Fibroblast of lung (primary cell): Measurements from ENCODE around the gene RANBP3. TPM values are rescaled to one million over a fixed set of nuclear protein-coding genes. Genes with fewer than 3 reads are reported as not detected.

Experiments used
- DNase-seq, 2 donors: peaks; one replicate each; pipeline versions ENCODE4 v3.0.0 to v3.0.0-alpha.2; 2010; ENCODE audit warnings: low read depth in 2 of 2
- H2AFZ ChIP-seq: 2 replicates; pipeline ENCODE4 v1.5.1; 2012; ENCODE audit warnings: low read length, control low read depth, inconsistent platforms
- H3K27ac ChIP-seq: 2 replicates; pipeline ENCODE4 v1.5.1; 2011; ENCODE audit warnings: low read length, control low read depth; ENCODE audit not compliant: insufficient read depth
- H3K27me3 ChIP-seq: 2 replicates; pipeline ENCODE4 v1.5.1; 2011; ENCODE audit warnings: mild to moderate bottlenecking, low read length; ENCODE audit not compliant: control insufficient read depth, insufficient read depth
- H3K36me3 ChIP-seq: 2 replicates; pipeline ENCODE4 v1.5.1; 2011; ENCODE audit warnings: low read length; ENCODE audit not compliant: control insufficient read depth, insufficient read depth
- H3K4me1 ChIP-seq: 2 replicates; pipeline ENCODE4 v1.5.1; 2011; ENCODE audit warnings: low read length; ENCODE audit not compliant: control insufficient read depth, insufficient read depth; ENCODE audit errors: extremely low read depth
- H3K4me2 ChIP-seq: 2 replicates; pipeline ENCODE4 v1.5.1; 2011; ENCODE audit warnings: low read length, control low read depth; ENCODE audit not compliant: insufficient read depth; ENCODE audit errors: extremely low read depth
- H3K4me3 ChIP-seq, 4 experiments: fragments of 200-600 bp in 1 of 4; sonication (generic) in 1 of 4; replicated peaks in 1 of 4; 2 replicates each; pipeline ENCODE4 v1.5.1; 2011 to 2016; ENCODE audit warnings: low read length in 4 of 4, low read depth in 3 of 4, mild to moderate bottlenecking in 3 of 4, control low read depth in 2 of 4, inconsistent platforms in 1 of 4, mixed read lengths in 1 of 4; ENCODE audit not compliant: insufficient read depth in 1 of 4; ENCODE audit errors: control extremely low read depth in 1 of 4
- H3K79me2 ChIP-seq: 2 replicates; pipeline ENCODE4 v1.5.1; 2012; ENCODE audit warnings: mild to moderate bottlenecking, low read length, inconsistent platforms; ENCODE audit not compliant: control insufficient read depth, insufficient read depth
- H3K9ac ChIP-seq: 2 replicates; pipeline ENCODE4 v1.5.1; 2011; ENCODE audit warnings: mild to moderate bottlenecking, low read length, control low read depth; ENCODE audit not compliant: insufficient read depth
- H3K9me3 ChIP-seq: 2 replicates; pipeline ENCODE4 v1.5.1; 2012; ENCODE audit warnings: low read depth, low read length; ENCODE audit not compliant: control insufficient read depth, insufficient read depth
- H4K20me1 ChIP-seq: 2 replicates; pipeline ENCODE4 v1.5.1; 2011; ENCODE audit warnings: low read length; ENCODE audit not compliant: control insufficient read depth, insufficient read depth; ENCODE audit errors: extremely low read depth
- EZH2 ChIP-seq: IDR thresholded peaks from 2 replicates; pipeline ENCODE4 v1.5.1; 2012; ENCODE audit warnings: low read length, control low read depth, mild to moderate bottlenecking; ENCODE audit errors: missing control alignments
- polyA plus RNA-seq, 2 donors: library from polyadenylated mRNA; depleted of rRNA in 1 of 2; stranded (reverse) in 1 of 2; unstranded in 1 of 2; fragments of >200 nt; gene quantifications; 2 replicates each; pipeline ENCODE4 v1.2.1, GENCODE V29; 2011 to 2012; ENCODE audit warnings: missing spikeins in 1 of 2
- total RNA-seq: library from RNA; depleted of rRNA; stranded (reverse); fragments of >200 nt; gene quantifications from 2 replicates; pipeline ENCODE4 v1.2.1, GENCODE V29; 2014
- TF ChIP-seq, protein P1 (sequence below), 2 donors: IDR thresholded peaks in 1 of 2; conservative IDR thresholded peaks in 1 of 2; 1 replicate in 1 of 2; 2 replicates in 1 of 2; pipeline ENCODE4 v1.5.1; 2011 to 2012; ENCODE audit warnings: low read length in 2 of 2, control low read depth in 1 of 2, inconsistent platforms in 1 of 2, low read depth in 1 of 2, mild to moderate bottlenecking in 1 of 2

Gene RANBP3
- total and polyA plus RNA-seq, 2 donors (not counting 1 experiment from before 2014, with no cell fraction given), result 39.8 to 59.4 TPM

GRCh38 chr19:5905114-5905778 is 72.7 kb downstream of the RANBP3 start:
- no peak for DNase-seq
- TF ChIP-seq, protein P1, sequence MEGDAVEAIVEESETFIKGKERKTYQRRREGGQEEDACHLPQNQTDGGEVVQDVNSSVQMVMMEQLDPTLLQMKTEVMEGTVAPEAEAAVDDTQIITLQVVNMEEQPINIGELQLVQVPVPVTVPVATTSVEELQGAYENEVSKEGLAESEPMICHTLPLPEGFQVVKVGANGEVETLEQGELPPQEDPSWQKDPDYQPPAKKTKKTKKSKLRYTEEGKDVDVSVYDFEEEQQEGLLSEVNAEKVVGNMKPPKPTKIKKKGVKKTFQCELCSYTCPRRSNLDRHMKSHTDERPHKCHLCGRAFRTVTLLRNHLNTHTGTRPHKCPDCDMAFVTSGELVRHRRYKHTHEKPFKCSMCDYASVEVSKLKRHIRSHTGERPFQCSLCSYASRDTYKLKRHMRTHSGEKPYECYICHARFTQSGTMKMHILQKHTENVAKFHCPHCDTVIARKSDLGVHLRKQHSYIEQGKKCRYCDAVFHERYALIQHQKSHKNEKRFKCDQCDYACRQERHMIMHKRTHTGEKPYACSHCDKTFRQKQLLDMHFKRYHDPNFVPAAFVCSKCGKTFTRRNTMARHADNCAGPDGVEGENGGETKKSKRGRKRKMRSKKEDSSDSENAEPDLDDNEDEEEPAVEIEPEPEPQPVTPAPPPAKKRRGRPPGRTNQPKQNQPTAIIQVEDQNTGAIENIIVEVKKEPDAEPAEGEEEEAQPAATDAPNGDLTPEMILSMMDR (conservative IDR thresholded peaks at IDR 0.05 in 1 of 2, IDR thresholded peaks at IDR 0.05 in 1 of 2; ENCODE audit: low read depth in 1 of 2, low read length in 2 of 2), result no peak
- TF ChIP-seq EZH2, result no peak

DNA sequence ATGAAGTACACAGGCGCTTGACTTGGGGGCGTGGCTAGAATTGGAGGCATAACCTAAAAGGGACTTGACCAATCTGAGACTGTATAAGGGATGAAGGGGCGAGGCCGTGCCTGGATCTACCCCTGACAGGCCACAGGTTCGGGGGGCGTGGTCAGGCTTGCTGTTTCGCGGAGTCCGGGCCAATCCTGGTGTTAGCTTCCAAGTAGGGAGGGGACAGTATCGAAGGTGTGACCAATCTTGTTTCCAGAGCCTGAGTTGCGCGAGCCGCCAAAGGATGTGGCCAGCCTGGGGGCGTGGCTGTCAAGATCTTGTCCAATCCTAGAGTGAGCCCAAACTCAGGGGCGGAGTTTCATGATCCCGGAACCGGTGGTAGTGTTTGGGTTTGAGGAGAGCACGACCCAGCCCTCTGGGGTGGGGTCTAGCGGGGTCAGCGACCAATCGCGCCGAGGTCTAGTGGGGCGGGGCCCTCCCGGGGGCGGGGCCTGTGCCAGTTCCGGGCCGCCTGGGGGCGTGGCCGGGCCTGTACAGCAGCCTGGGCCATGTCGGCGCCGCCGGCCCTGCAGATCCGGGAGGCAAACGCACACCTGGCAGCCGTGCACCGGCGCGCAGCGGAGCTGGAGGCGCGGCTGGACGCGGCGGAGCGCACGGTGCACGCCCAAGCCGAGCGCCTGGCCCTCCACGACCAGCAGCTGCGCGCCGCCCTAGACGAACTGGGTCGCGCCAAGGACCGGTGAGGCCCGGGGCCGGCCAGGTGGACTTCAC is 73.4 kb downstream of the RANBP3 start, which contains the start of gene VMAC:
TSS of gene VMAC (plus strand) at position 521 of the 762 bp plus-strand sequence. CDS start at position 540, 19 bp downstream.
- Histone ChIP-seq H3K27me3 (no peaks in the 10 kb centered on the region), H2AFZ (peak within 1 kb of the TSS; percentile 94), H3K9ac (peak within 1 kb of the TSS; percentile 100), H3K27ac (peak within 1 kb of the TSS; percentile 100), H3K79me2 (peaks cover 33% of the 10 kb centered on the region), H3K4me2 (peak within 1 kb of the TSS; percentile 89), H3K36me3 (peaks cover 4% of the 10 kb centered on the region), H4K20me1 (no peaks in the 10 kb centered on the region), H3K4me3 (peak within 1 kb of the TSS; percentile 91 to 100 (median 100)), H3K4me1 (peaks cover 2% of the 10 kb centered on the region), H3K9me3 (no peaks in the 10 kb centered on the region)
- TF ChIP-seq, protein P1 (conservative IDR thresholded peaks at IDR 0.05 in 1 of 2, IDR thresholded peaks at IDR 0.05 in 1 of 2; ENCODE audit: low read depth in 1 of 2, low read length in 2 of 2), result no peak
- no peak for TF ChIP-seq EZH2
- peak; percentile 100 for DNase-seq

More at GRCh38 chr19:5905114-5905778, 72.7 kb downstream of the RANBP3 start:
- peaks cover 26% of the 10 kb centered on the region for H3K79me2 ChIP-seq
- H3K27ac ChIP-seq, result peak overlapping the region; percentile 71
- H3K27me3 ChIP-seq, result no peaks in the 10 kb centered on the region
- peaks cover 2% of the 10 kb centered on the region for H3K4me1 ChIP-seq
- peak overlapping the region; percentile 76 to 99 (median 86) for H3K4me3 ChIP-seq
- peak overlapping the region; percentile 89 for H3K4me2 ChIP-seq
- H4K20me1 ChIP-seq, result no peaks in the 10 kb centered on the region
- H2AFZ ChIP-seq, result peak overlapping the region; percentile 77
- peak overlapping the region; percentile 72 for H3K9ac ChIP-seq
- H3K36me3 ChIP-seq, result peaks cover 2% of the 10 kb centered on the region
- no peaks in the 10 kb centered on the region for H3K9me3 ChIP-seq

GRCh38 chr19:5903624-5904351 is 74.2 kb downstream of the RANBP3 start, which contains the start of gene NDUFA11:
Gene NDUFA11 (minus strand): TSS chr19:5903790. CDS start chr19:5903708, 82 bp downstream.
- TF ChIP-seq, protein P1 (conservative IDR thresholded peaks at IDR 0.05 in 1 of 2, IDR thresholded peaks at IDR 0.05 in 1 of 2; ENCODE audit: low read depth in 1 of 2, low read length in 2 of 2), result no peak
- no peak for TF ChIP-seq EZH2
- peaks cover 33% of the 10 kb centered on the region for H3K79me2 ChIP-seq
- H3K27me3 ChIP-seq, result no peaks in the 10 kb centered on the region
- peak within 1 kb of the TSS; percentile 100 for H3K27ac ChIP-seq
- H3K36me3 ChIP-seq, result peaks cover 4% of the 10 kb centered on the region
- H3K4me1 ChIP-seq, result peaks cover 2% of the 10 kb centered on the region
- H3K4me3 ChIP-seq, result peak within 1 kb of the TSS; percentile 80 to 100 (median 100)
- no peaks in the 10 kb centered on the region for H4K20me1 ChIP-seq
- H2AFZ ChIP-seq, result peak within 1 kb of the TSS; percentile 94
- H3K9me3 ChIP-seq, result no peaks in the 10 kb centered on the region
- H3K9ac ChIP-seq, result peak within 1 kb of the TSS; percentile 100
- DNase-seq, result peak in 1 of 2 donors; percentile 94
- peak within 1 kb of the TSS; percentile 89 for H3K4me2 ChIP-seq
